Cerebellar cortex (tissue), 1 donor: ENCODE results near the gene VPS8.

Experiments used
- DNase-seq: peaks from one replicate; pipeline ENCODE4 v3.0.0-alpha.2; 2015; ENCODE audit warnings: low spot score

VPS8 gene, protein sequence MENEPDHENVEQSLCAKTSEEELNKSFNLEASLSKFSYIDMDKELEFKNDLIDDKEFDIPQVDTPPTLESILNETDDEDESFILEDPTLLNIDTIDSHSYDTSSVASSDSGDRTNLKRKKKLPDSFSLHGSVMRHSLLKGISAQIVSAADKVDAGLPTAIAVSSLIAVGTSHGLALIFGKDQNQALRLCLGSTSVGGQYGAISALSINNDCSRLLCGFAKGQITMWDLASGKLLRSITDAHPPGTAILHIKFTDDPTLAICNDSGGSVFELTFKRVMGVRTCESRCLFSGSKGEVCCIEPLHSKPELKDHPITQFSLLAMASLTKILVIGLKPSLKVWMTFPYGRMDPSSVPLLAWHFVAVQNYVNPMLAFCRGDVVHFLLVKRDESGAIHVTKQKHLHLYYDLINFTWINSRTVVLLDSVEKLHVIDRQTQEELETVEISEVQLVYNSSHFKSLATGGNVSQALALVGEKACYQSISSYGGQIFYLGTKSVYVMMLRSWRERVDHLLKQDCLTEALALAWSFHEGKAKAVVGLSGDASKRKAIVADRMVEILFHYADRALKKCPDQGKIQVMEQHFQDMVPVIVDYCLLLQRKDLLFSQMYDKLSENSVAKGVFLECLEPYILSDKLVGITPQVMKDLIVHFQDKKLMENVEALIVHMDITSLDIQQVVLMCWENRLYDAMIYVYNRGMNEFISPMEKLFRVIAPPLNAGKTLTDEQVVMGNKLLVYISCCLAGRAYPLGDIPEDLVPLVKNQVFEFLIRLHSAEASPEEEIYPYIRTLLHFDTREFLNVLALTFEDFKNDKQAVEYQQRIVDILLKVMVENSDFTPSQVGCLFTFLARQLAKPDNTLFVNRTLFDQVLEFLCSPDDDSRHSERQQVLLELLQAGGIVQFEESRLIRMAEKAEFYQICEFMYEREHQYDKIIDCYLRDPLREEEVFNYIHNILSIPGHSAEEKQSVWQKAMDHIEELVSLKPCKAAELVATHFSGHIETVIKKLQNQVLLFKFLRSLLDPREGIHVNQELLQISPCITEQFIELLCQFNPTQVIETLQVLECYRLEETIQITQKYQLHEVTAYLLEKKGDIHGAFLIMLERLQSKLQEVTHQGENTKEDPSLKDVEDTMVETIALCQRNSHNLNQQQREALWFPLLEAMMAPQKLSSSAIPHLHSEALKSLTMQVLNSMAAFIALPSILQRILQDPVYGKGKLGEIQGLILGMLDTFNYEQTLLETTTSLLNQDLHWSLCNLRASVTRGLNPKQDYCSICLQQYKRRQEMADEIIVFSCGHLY (N-terminal part only)

DNA sequence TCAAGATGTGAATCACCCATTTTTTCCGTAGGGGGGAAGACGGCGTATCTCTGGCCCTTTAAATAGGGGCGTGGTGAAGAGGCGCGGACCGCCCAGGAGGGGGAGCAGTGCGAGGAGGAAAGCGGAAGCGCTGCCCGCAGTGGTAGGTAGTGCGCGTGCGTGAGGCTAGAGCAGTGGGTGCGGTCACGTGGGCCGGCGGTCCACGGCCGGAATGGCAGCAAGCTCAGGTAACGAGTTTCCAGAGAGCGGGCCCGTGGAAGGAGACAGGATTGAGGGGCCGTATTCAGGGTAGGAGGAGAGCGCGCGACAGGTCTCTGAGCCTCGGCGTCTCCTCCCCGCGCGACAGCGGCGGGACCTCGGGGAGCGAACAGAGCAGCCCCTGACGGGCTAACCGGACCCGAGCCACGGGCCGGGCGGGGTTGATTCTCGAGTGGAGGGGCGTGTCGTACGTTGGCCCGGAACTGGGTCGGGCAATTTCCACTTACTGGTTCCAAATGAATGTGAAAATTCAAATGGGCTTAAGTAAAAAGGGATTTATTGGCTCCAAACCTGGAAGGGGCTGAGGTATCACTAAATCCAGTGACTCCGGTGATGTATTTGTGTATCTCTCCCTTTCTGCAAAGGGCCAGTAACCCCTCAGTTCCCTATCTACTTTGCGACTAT is at the start of gene VPS8:
Gene VPS8 (plus strand): TSS at position 168 of the 663 bp plus-strand sequence. CDS start 12,467 bp downstream, outside the sequence.
- DNase-seq, result peak; percentile 96

DNA sequence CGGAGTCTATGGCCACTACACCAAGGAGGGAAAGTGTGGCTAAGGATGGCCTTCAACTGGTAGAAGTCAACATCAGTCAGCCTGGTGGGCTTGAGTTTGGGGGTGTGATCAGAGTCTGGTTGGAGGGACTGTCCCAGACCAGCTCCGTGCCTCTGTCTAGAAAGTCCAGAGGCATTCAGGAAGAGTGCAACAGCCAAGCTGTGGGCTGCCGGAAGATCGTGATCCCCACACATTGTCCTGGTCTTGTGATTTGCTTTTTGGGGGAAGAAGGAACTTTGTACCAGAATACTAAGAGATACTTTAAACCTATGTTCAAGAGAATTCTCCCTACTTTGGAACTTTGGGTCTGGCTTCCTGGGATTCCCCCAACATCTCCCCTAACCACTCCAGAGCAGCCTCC is 47.8 kb upstream of the VPS8 start:
- no peak for DNase-seq

DNA sequence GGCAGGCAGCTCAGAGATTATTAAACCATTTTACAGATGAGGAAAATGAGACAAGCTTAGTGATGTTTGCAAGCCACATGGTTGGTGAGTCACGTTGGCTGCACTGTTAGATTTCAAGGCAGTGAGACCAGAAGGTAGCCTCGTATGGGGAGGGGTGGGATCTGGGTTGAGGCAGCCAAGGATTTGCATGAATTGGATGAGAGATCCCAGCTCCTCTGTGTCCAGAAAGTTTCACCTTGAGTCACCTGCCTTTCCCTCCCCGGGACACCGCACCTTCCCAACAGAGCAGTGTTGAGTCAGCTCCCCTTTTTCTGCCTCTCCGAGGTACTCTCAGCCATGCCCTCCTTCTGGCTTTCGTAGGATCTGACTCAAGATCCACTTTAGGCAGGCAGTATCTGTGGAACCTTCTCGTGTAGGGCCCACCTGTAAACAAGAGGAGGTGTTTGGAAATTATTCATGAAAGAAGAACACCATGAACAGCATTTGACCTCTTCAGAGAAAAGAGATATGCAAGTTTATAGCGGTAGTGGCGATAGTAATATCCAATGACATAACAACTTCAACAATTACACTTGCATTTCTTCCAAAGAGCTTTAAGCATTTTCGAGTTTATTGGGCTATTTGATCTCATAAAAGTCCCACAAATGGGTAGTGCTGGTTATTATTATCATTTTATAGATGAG is 46.8 kb upstream of the VPS8 start:
- no peak for DNase-seq

DNA sequence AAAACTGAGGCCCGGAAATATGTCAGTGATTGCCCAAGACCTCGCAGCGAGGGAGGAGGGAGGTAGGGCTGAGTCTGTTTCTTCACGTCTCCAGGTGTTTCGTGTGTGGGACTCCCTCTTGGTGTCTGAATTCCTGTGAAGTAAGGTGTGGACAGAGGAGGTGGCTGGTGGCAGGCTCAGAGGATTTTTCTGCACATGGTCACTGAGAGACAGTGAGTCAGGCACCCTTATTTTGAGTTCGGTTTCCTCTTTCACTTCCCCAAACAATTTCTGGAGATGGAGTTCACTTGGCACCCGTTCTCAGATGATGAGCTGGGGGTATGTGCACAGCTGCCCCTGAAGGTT is 46.3 kb upstream of the VPS8 start:
- no peak for DNase-seq

DNA sequence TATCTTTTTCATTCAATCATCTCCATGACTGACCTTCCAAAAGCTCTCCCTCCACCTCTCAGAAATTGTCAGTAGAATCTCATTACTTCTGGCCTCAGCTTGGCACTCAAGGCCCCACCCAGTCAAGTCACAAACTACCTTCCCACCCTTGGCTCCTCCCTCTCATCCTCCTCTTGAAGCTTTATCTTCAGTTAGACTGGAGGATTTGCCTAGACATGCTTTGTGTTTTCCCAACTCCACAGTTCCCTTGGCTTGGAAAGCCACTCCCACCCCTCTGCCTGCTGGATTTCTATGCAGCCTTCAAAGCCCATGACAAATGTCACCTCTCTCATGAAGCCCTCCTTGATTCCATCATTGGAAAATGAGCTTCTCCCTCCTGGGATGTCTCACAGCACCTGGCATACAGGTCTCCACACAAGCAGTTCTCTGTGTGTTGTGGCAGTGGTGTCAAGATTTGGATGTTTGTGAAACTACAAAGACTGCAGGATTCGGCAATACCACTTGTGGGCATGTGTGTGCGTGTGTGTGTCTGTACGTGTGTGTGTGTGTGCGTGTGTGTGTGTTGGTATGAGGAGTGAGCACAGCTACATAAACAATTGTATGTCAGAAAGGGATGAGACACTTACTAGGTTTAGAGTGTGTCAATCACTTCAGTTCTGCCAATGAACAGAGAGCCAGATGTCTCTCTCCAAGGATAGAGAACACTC is 45.3 kb upstream of the VPS8 start:
- DNase-seq, result no peak

DNA sequence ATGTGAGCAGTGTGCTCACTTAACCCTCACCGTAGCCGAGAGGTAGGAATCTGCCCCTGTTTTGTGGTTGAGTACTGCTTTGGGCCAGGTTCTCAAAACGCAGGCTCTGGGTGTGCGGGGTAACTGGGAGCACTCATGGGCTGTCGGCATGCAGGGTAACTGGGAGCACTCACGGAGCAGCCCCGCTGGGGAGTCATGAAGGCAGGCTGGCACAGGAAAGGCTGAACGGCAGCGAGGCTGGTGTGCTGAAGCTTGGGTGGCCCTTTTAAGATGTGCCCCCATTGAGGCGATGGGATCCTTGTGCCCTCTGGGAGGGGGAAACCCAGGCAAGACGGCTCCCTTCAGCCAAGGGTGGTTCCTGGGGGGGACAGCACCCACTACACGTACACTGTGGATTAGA is 44.6 kb upstream of the VPS8 start:
- no peak for DNase-seq

DNA sequence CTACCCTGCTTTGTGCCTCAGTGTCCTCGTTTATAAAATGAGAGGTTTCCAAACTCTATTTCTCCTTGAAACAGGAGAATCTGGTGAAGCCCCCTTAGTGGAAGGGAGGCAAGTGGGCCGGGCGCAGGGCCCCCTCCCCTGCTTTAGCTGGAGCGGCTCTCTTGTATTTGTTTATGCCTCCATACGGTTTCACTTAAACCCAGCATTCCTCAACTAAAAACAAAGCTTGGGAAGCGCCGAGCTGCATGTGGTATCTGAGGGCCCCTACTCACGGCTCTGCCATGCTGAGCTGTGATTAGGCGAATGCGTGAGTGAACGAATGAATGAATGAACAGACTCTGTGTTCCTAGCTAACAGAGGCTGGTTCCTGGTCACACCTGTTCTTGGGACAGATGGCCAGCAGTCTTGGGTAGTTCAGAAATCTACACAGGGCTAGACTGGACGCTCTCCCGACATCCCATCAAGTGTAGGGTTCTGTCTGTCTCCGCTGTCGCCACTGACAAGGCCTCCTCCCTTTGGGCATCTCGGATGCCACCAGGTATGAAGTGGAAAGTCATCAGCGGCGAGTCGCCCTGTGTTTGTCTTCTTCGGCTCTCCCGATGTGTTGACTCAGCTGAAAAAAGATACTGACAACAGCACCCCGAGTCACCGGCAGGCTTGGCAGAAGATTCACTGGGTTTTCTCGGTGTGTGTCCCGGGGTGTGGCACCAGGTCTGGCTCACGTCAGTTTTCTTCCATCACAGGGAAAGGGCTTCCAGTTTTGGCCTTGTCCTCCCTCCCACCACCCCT is 42.4 kb upstream of the VPS8 start:
- no peak for DNase-seq

DNA sequence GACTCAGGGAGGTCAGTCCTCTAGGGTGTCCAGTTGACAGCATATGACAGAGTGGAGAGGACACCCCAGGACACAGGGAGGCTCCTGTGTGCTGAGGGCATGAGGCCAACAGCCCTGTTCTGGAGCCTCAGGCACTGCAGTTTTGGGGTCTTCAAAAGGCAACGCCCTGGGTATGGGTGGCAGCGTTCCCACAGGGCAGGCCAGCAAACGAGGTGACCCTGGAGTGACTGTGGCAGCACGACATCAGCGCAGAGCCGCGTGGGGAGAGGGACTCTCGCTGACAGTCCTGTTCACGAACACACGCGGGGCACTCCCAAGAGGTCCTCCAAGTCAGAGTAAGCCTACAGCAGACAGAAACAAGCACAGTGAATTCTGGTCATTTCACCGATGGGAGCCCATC is 41.4 kb upstream of the VPS8 start:
- no peak for DNase-seq

DNA sequence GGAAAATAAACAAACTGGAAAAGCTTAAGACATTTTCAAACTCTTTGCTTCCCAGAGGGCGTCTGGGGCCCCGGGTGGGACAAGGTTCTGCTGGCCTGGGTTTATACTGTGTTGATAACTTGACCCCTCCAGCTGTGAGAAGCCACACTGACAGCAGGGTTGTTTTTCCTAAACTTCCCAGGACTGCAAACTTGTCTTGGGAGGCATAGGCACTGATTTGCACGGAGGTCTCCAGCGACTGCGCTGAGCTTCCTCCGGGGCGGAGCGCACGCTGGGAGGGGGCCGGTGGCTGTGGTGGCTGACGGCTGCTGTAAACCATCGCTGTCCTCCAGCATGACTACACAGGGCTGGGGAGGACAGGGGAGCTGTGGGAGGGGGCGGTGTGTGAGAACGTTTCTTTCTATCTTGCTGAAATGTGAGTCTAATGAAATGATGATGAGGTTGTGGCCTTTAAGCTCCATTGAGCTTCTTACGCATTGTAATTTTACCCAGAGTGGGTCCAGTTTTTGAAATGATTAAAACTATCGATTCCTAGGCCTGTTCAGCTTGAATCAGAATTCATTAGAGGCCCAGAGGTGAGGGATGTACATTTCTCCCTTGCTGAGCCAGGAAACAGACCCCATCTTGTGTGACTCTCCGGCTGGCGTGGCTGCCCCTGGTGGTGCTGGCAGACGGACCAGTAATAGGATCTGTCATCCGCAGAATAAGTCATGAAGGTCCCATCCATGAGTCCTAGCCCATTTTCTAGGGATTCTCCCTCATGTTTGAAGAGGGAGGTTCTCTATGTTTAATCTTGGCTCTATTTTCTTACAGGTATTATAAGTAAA is 40.5 kb upstream of the VPS8 start:
- no peak for DNase-seq

DNA sequence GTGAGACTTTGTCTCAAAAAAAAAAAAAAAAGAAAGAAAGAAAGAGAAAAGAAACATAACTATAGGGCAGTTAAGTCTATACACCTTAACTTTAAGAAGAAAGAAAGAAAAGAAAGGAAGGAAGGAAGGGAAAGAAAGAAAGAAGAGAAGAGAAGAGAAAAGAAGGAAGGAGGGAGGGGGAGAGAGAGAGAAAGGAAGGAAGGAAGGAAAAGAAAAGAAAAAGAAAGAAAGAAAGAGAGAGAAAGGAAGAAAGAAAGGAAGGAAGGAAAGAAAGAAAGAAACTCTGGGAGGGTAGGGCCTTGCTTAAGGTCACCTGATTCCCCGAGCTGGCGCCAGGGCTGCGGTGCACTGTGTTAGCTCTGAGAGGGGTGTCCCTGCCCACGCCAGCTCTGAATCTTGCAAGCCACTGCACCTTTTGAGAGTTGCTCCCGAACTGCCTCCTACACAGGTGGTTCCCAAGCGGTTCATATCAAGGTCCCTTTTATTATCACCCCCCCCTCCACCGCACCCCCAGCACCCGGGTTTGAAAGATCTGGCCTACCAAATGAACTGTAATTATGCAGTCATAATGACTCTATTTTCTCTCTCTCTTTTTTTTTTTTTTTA is 39.2 kb upstream of the VPS8 start:
- DNase-seq, result no peak

DNA sequence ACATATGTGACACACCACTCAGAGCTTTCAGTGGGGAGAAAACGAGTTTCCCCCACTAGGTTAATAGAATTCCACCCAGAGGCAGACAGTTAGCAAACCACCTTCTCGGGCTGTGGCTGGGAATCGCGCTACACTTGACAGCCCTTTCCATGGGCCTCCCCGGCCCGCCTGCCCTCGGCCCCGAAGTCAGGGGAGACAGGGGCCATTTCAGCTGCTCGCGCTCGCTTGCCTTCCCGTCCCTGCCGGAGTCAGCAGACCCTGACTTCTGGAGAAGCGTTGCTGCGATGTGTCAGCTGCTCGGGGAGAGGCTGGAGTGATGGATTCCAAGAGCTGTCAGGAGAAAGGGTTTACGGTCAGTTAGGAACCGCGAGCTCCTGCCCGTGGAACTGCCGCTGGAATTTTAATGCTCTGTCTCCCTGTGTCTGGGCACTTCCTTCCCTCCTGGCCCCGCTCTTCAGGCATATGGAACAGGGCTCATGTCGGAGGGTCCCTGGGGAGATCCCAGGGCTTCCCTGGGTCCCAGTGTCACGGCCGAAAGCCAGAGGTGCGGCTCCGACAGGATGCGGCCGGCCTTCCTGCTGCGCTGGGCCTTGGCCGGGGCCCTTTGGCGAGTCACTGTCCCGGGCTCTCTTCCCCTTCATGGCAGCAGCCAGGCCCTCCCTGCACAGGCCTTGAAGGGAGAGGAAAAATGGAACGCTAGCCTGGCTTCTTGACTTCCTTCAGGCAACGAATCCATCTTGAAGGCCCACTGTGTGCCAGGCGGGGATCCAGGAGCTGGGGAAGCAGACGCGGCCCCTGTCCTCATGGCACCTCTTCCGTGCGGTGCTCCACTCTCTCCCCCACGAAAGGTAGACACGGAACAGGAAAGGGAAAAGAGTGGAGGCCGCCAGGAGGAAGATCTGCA is 38.4 kb upstream of the VPS8 start:
- DNase-seq, result no peak

DNA sequence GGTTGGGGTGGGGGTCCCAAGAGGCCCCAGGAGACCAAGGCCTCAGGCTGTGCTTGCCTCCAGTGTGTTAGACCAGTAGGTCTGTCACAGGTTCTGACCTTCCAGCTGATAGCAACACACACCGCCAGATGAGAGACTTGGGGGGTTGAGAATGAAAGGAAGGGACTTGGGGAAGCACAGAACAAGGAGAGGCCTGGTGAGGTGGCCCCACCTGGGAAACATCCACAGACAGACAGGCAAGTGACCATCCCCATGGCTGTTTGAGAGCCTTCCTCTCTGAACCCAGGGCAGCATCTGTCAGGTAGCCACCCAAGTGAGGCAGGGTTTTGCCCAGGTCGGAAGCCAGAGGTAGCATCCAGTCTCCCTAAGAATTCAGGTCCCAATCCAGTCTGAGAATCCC is 35.0 kb upstream of the VPS8 start:
- DNase-seq, result no peak

DNA sequence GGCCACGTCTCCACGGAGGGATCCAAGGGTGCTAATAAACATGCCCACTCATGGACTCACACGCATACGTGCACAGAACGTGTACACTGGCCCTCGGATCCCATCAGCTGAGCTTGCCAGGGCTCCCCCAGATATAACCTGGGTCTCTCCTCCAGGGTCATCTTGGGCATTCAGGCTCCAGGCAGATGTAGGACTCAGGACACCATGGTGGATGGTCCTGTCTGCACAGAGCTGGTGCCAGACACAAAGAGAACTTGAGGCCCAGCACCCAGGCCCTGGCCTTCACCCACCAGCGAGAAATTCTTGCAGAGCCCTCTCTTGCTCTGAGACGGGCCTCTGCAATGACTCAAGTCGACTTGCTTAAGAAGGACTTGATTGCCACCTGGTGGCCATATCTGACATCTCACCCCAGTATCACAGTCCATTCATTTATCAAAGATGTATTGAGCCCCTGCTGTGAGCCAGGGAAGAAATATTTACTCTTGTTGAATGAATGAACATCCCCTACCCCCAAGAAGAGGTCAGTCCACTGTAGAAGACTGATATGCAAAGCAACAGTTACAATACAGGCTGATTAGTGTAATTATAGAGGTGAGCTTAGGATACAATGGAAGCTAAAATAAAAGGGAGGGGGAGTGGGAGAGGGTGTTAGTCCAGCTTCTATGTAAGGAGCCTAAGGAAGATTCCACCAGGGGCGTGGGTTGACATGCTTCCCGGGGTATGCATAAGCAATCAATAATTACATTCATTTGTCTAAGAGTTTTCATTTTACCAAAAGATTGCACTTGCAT is 34.2 kb upstream of the VPS8 start:
- DNase-seq, result peak; percentile 96

DNA sequence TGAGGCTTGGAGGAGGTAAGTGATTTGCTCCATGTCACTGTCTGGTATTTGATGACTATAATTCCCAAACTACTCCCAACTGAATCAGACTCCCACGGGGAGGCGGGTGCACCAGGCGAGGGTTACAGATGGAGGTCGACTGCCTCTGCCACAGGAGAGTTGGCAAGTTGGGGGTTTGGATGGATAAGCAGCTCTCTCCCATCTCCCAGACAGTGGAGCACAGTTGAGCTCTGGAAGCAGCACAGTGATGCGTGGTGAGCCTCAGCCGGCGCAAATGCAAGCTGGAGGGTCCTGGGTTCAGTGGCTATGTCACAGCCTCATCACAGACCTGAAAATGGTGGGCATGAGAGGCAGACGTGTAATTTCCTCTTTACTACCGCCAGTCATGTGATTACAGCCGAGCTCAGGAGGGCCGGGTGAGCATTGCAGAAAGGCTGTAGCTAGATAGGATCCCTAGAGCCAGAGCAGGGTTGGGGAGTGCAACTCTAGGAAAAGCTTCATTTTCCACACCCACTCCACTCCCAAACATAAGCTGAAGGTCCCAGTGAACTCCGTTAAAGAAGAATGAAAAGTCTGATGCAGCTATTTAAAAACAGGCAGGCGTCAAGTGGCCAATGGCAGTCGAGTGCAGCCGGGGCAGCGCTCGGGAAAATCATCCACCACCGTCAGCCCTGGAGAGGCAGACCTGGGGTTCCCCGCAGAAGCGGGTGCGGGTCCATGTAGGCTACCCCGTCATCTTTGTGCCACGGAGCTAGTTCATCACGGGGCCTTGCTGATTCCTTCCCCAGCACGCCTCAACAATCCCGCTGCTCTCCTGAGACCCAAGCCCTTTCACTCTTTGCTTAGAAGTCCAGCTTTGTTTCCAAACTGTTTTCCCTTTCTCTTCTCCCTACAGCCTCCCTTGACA is 33.3 kb upstream of the VPS8 start:
- DNase-seq, result no peak

DNA sequence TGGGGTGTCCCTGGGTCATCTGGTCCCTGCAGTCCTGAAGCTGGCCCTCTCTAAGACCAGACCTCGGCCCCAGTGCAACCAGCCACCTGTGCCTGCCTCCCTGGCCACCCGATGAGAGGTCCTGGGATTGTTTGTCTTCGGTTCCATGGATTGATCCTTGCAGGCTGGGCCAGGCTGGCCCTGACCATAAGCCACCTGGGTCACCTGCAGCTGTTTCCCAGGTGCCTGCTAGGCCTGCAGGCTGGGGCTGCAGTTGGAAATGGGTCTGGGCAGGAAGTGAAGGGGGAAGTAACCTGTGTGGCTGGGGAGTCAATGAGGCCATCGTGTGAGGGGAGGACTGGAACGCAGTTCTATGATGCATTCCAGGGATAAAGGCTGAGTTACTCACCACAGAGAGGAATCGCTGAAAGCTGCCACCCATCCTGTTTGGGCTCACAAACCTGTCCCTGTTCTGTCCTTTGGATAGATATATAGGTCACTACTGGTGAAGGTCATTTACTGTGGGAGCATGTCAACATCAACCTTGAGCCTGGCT is 30.9 kb upstream of the VPS8 start:
- no peak for DNase-seq
